ENCODE data around the gene ZC3H15. TPM values are rescaled to one million over a fixed set of nuclear protein-coding genes. Genes with fewer than 3 reads are reported as not detected.
A peak's percentile ranks its signal among the peaks of the same experiment; 100 is the strongest.
"Not testable (repeated sequence)": the region's sequence is repeated elsewhere in the genome, so short reads cannot be mapped to it uniquely, and the experiment has no call there.

The ZC3H15 gene
- total and polyA plus RNA-seq, 2 experiments from 2014 or later = 75.6 to 281 TPM

- H3K79me2 ChIP-seq (replicated peaks; ENCODE audit: insufficient read depth); DNase-seq (ENCODE audit: low spot score); H3K27ac ChIP-seq (ENCODE audit: low read depth); H3K4me2 ChIP-seq; H3K4me3 Mint-ChIP-seq; H3K36me3 ChIP-seq (ENCODE audit: insufficient read depth); H4K20me1 ChIP-seq (replicated peaks; ENCODE audit: insufficient read depth); H3K9me3 Mint-ChIP-seq; H3K4me1 ChIP-seq (ENCODE audit: insufficient read depth); H2AFZ ChIP-seq; H3K4me3 ChIP-seq; H3K27me3 ChIP-seq (ENCODE audit: insufficient read depth); H3K9me2 ChIP-seq (ENCODE audit: insufficient read depth); H3F3A ChIP-seq (replicated peaks; ENCODE audit: low read depth); H3K27ac Mint-ChIP-seq; H3K27me3 Mint-ChIP-seq (ENCODE audit: insufficient read depth, low read depth, poor library complexity): not testable (repeated sequence)
- Mint-ChIP-seq H3K4me1 (peaks cover 14% of the 10 kb centered on the region; the same call in 2 of the 3 replicates), H3K36me3 (ENCODE audit: low read depth) (peaks cover 12% of the 10 kb centered on the region; the same call in 2 of the 3 replicates)
- ATAC-seq = peak; percentile 35; the same call in 1 of the 3 replicates
These were observed 35.6 kb downstream of the ZC3H15 start for GRCh38 chr2:186521570-186522153.

GRCh38 chr2:186522450-186522849 is 36.4 kb downstream of the ZC3H15 start:
- H3K4me1 ChIP-seq (ENCODE audit: insufficient read depth) = no peaks in the 10 kb centered on the region
- no peak for ATAC-seq
- H4K20me1 ChIP-seq (replicated peaks; ENCODE audit: insufficient read depth) = no peaks in the 10 kb centered on the region
- H3K27me3 Mint-ChIP-seq (ENCODE audit: insufficient read depth, low read depth, poor library complexity) = peaks cover 7% of the 10 kb centered on the region
- H3K9me2 ChIP-seq (ENCODE audit: insufficient read depth) = 0 out of 2 replicates have a peak, but pooled peaks cover 3% of the 10 kb centered on the region
- no peaks in the 10 kb centered on the region for H3F3A ChIP-seq (replicated peaks; ENCODE audit: low read depth)
- no peak overlapping the region for H3K27ac ChIP-seq (ENCODE audit: low read depth)
- no peaks in the 10 kb centered on the region for H3K79me2 ChIP-seq (replicated peaks; ENCODE audit: insufficient read depth)
- H3K4me1 Mint-ChIP-seq = peaks cover 14% of the 10 kb centered on the region; the same call in 2 of the 3 replicates
- no peak overlapping the region for H2AFZ ChIP-seq
- no peak overlapping the region for H3K27ac Mint-ChIP-seq
- H3K36me3 Mint-ChIP-seq (ENCODE audit: low read depth) = peaks cover 9% of the 10 kb centered on the region; the same call in 2 of the 3 replicates
- DNase-seq (ENCODE audit: low spot score) = no peak
- H3K4me3 ChIP-seq = no peak overlapping the region
- no peak overlapping the region for H3K4me2 ChIP-seq
- no peaks in the 10 kb centered on the region; the same call in 1 of the 2 replicates for H3K36me3 ChIP-seq (ENCODE audit: insufficient read depth)
- H3K4me3 Mint-ChIP-seq = no peak overlapping the region
- no peaks in the 10 kb centered on the region; the same call in 2 of the 3 replicates for H3K9me3 Mint-ChIP-seq
- no peaks in the 10 kb centered on the region for H3K27me3 ChIP-seq (ENCODE audit: insufficient read depth)
- no peak for TF ChIP-seq ZNF114 (CRISPR knock-in tag; IDR thresholded peaks at IDR 0.05)
- no peak for TF ChIP-seq NANOG (IDR thresholded peaks at IDR 0.05; ENCODE audit: borderline replicate concordance)
- no peak for TF ChIP-seq CTCF (conservative IDR thresholded peaks at IDR 0.05; ENCODE audit: low read depth in 2 of 2)
- no peak for TF ChIP-seq ETS1 (IDR thresholded peaks at IDR 0.05)
- TF ChIP-seq ZNF462 (CRISPR knock-in tag; IDR thresholded peaks at IDR 0.05) = no peak
- no peak for TF ChIP-seq ZNF331 (CRISPR knock-in tag; IDR thresholded peaks at IDR 0.05; ENCODE audit: low read depth)
- no peak for TF ChIP-seq STAT1 (IDR thresholded peaks at IDR 0.05; ENCODE audit: unreplicated experiment)
- TF ChIP-seq EZH2 (IDR thresholded peaks at IDR 0.05; ENCODE audit: low read depth, unreplicated experiment) = no peak
- no peak for TF ChIP-seq POLR2AphosphoS5 (IDR thresholded peaks at IDR 0.05; ENCODE audit: low read depth)

All from GM23338 (cell line).